Transverse colon (tissue), 4 donors: ENCODE measurements around the gene MRGPRD. TPM values are rescaled to one million over a fixed set of nuclear protein-coding genes. Genes with fewer than 3 reads are reported as not detected.
A peak's percentile ranks its signal among the peaks of the same experiment; 100 is the strongest.

Experiments
- DNase-seq: peaks from one replicate; pipeline ENCODE4 v3.0.0-alpha.2; 2019
- H3K27ac ChIP-seq, 4 donors: fragments of 200-600 bp; sonication (generic); 2 replicates each; pipeline ENCODE4 v1.5.1; 2016 to 2018; ENCODE audit warnings: inconsistent platforms in 4 of 4
- H3K27me3 ChIP-seq: fragments of 200-600 bp; sonication (generic); 2 replicates; pipeline ENCODE4 v1.5.1; 2017; ENCODE audit warnings: inconsistent platforms
- H3K36me3 ChIP-seq, 4 donors: fragments of 200-600 bp; sonication (generic); 2 replicates each; pipeline ENCODE4 v1.5.1; 2017 to 2019; ENCODE audit warnings: inconsistent platforms in 4 of 4
- H3K4me1 ChIP-seq, 4 donors: fragments of 200-600 bp; sonication (generic); 2 replicates each; pipeline ENCODE4 v1.5.1; 2017 to 2020; ENCODE audit warnings: inconsistent platforms in 4 of 4
- H3K4me3 ChIP-seq, 4 donors: fragments of 200-600 bp; sonication (generic); 1 replicate in 1 of 4; 2 replicates in 3 of 4; pipeline versions ENCODE4 v1.5.1 to v1.6.1; 2017 to 2019; ENCODE audit warnings: inconsistent platforms in 4 of 4
- H3K9me3 ChIP-seq, 2 donors: fragments of 200-600 bp; sonication (generic); 2 replicates each; pipeline ENCODE4 v1.5.1; 2017 to 2019; ENCODE audit warnings: inconsistent platforms in 2 of 2
- EP300 ChIP-seq: sonication (generic); formaldehyde crosslinking; IDR thresholded peaks from one replicate; pipeline ENCODE4 v1.6.1; 2017; ENCODE audit warnings: antibody characterized with exemption, low read depth
- POLR2A ChIP-seq: fragments of 450-650 bp; IDR thresholded peaks from one replicate; pipeline ENCODE4 v1.6.1; 2016; ENCODE audit warnings: antibody characterized with exemption, mild to moderate bottlenecking, moderate library complexity
- POLR2AphosphoS5 ChIP-seq, 3 donors: sonication (generic); formaldehyde crosslinking; IDR thresholded peaks; one replicate each; pipeline ENCODE4 v1.6.1; 2016; ENCODE audit warnings: antibody characterized with exemption in 3 of 3
- WGBS, 2 donors: methylation state at CpG; one replicate each; pipeline ENCODE4 v1.1.5; 2018; ENCODE audit warnings: low coverage in 1 of 2; 5-methylcytosine and 5-hydroxymethylcytosine counted together
- in situ Hi-C, 4 donors: fragments of 200-750 bp; cut with MboI; loops; one replicate each; pipeline versions ENCODE4 v1.15.0 to v1.15.1; 2017; ENCODE audit warnings: low sequenced_read_pairs in 3 of 4, low pct_ligation_motif_present in 1 of 4, low pct_unique_long_range_greater_than_20kb in 1 of 4
- intact Hi-C: fragments of 100-400 bp; cut with DNase I; formaldehyde crosslinking; loops from one replicate; pipeline ENCODE4 v1.15.1; 2023; ENCODE audit warnings: low total_unique reads
- total RNA-seq, 4 donors: library from RNA; depleted of rRNA; stranded (reverse); fragments of >200 nt; gene quantifications; one replicate each; pipeline ENCODE4 v1.1.0, GENCODE V29; 2016
- TF ChIP-seq, protein P1 (sequence below), 5 experiments: fragments of 200-600 bp in 3 of 5; fragments of 450-650 bp in 2 of 5; sonication (generic) in 3 of 5; IDR thresholded peaks; 1 replicate in 2 of 5; 2 replicates in 3 of 5; pipeline ENCODE4 v1.5.1; 2016 to 2017; ENCODE audit warnings: antibody characterized with exemption in 5 of 5, inconsistent platforms in 3 of 5, mild to moderate bottlenecking in 2 of 5, moderate library complexity in 1 of 5

The MRGPRD gene
- total RNA-seq, 4 donors from 2014 or later: not detected

- peak; percentile 7 for DNase-seq
- Histone ChIP-seq H3K36me3 (no peaks in the 10 kb centered on the region), H3K4me3 (no peak overlapping the region), H3K4me1 (peaks cover 32 to 66% (median 52%) of the 10 kb centered on the region in 4 donors), H3K27me3 (no peaks in the 10 kb centered on the region), H3K9me3 (no peaks in the 10 kb centered on the region), H3K27ac (peak overlapping the region; percentile 72 to 98 (median 94))
- in situ Hi-C loops: no loop called here
- intact Hi-C loops: loop anchor here (5.0 kb wide), 1 partner anchor 55 kb away; no protein-coding TSS in a partner anchor
- WGBS, 2 donors: 67% methylated on average over 13 of the region's 13 CpGs; no CpG with 5 or more reads in 1 of the 2 donors
- TF ChIP-seq, protein P1, sequence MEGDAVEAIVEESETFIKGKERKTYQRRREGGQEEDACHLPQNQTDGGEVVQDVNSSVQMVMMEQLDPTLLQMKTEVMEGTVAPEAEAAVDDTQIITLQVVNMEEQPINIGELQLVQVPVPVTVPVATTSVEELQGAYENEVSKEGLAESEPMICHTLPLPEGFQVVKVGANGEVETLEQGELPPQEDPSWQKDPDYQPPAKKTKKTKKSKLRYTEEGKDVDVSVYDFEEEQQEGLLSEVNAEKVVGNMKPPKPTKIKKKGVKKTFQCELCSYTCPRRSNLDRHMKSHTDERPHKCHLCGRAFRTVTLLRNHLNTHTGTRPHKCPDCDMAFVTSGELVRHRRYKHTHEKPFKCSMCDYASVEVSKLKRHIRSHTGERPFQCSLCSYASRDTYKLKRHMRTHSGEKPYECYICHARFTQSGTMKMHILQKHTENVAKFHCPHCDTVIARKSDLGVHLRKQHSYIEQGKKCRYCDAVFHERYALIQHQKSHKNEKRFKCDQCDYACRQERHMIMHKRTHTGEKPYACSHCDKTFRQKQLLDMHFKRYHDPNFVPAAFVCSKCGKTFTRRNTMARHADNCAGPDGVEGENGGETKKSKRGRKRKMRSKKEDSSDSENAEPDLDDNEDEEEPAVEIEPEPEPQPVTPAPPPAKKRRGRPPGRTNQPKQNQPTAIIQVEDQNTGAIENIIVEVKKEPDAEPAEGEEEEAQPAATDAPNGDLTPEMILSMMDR (IDR thresholded peaks at IDR 0.05): no peak
- TF ChIP-seq EP300: no peak
- no peak for TF ChIP-seq POLR2A
- no peak for TF ChIP-seq POLR2AphosphoS5 (IDR thresholded peaks at IDR 0.05)
These were observed 21.9 kb upstream of the MRGPRD start for GRCh38 chr11:69002570-69003231.

DNA sequence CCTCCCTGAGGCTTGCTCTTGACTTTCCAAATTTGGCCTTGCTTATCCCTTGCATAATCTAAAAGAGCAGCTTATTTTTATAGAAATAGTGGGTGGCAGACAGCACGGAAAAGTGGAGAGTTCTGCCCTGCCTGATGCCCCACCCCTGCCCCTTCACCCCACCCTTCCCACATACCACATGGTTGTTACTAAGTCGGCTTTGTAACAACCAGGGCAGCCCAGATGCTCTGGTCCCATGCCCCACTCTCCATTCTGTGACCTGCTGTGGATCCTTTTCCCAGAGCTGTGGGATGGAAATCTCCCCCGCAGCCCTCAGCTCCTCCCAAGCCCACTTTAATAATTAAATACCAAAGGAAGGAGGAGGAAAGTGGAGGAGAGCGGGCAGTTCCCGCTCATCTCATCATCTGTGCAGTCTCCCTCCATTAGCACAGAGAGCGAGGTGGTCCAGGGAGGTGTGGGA is 21.4 kb upstream of the MRGPRD start:
- TF ChIP-seq, protein P1 (IDR thresholded peaks at IDR 0.05): no peak
- TF ChIP-seq POLR2A: no peak
- no peak for TF ChIP-seq EP300
- no peak for TF ChIP-seq POLR2AphosphoS5 (IDR thresholded peaks at IDR 0.05)
- Histone ChIP-seq H3K4me3 (no peak overlapping the region), H3K27ac (peak overlapping the region; percentile 72 to 98 (median 94)), H3K36me3 (no peaks in the 10 kb centered on the region), H3K27me3 (no peaks in the 10 kb centered on the region), H3K9me3 (no peaks in the 10 kb centered on the region), H3K4me1 (peaks cover 30 to 65% (median 47%) of the 10 kb centered on the region in 4 donors)
- intact Hi-C loops: loop anchor here (5.0 kb wide), 1 partner anchor 55 kb away; no protein-coding TSS in a partner anchor
- in situ Hi-C loops: no loop called here
- peak; percentile 8 for DNase-seq
- 71% methylated on average over 6 of the region's 6 CpGs; no CpG with 5 or more reads in 1 of the 2 donors for WGBS, 2 donors

- Histone ChIP-seq H3K27ac (peak overlapping the region; percentile 72 to 98 (median 94)), H3K36me3 (no peaks in the 10 kb centered on the region), H3K4me1 (peaks cover 30 to 65% (median 46%) of the 10 kb centered on the region in 4 donors), H3K27me3 (no peaks in the 10 kb centered on the region), H3K9me3 (no peaks in the 10 kb centered on the region), H3K4me3 (no peak overlapping the region)
- DNase-seq: peak; percentile 7
- in situ Hi-C loops (no loop called here), intact Hi-C loops (loop anchor here (5.0 kb wide), 1 partner anchor 54 kb away; no protein-coding TSS in a partner anchor)
- WGBS, 2 donors: 44 to 65% methylated on average over 5 to 23 of the region's 23 CpGs
- TF ChIP-seq EP300 (no peak), POLR2AphosphoS5 (IDR thresholded peaks at IDR 0.05) (no peak), POLR2A (no peak)
- TF ChIP-seq, protein P1 (IDR thresholded peaks at IDR 0.05): no peak
These were observed 20.7 kb upstream of the MRGPRD start for GRCh38 chr11:69001243-69002081.

DNA sequence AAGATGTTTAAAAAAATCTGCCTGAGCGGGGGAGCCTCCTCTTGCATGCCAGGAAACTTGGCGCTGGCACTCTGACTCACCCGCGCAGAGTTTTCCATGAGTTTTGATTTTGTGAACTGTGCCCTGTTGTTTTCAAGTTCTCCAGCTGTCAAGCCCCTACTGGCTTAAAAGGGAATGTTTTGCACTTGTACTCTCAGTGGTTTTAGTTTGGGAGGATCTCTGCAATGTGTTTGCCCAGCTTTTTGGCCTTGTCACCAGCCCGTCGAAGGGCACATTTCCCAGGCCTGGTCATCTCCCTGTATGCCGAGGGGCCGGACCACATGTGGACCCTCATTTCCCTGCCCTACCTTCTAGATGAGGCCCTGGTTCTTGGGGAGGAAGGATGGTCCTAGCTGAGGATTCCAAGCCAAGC is 20.1 kb upstream of the MRGPRD start:
- DNase-seq: peak; percentile 49
- in situ Hi-C loops: no loop called here
- Histone ChIP-seq H3K9me3 (no peaks in the 10 kb centered on the region), H3K36me3 (no peaks in the 10 kb centered on the region), H3K27me3 (no peaks in the 10 kb centered on the region), H3K4me3 (no peak overlapping the region), H3K4me1 (peaks cover 30 to 60% (median 46%) of the 10 kb centered on the region in 4 donors), H3K27ac (peak overlapping the region; percentile 72 to 98 (median 94))
- intact Hi-C loops: loop anchor here (5.0 kb wide), 1 partner anchor 54 kb away; no protein-coding TSS in a partner anchor
- 55 to 66% methylated on average over 4 to 8 of the region's 8 CpGs for WGBS, 2 donors
- TF ChIP-seq POLR2A (no peak), POLR2AphosphoS5 (IDR thresholded peaks at IDR 0.05) (peak; percentile 55 to 65 (median 65))
- TF ChIP-seq, protein P1 (IDR thresholded peaks at IDR 0.05): peak; percentile 44 to 68 (median 49)
